HEK293T (cell line): ENCODE measurements around the gene SLC35E4.
"Not testable (repeated sequence)": the region's sequence is repeated elsewhere in the genome, so short reads cannot be mapped to it uniquely, and the experiment has no call there.

Source experiments
- CTCF ChIA-PET: fragments of 350-600 bp; formaldehyde crosslinking; extraction: SDS; loops from one replicate; lab custom pipeline; 2021; ENCODE audit warnings: antibody characterized with exemption, inconsistent platforms; lab: Yijun Ruan, JAX
- POLR2A ChIA-PET: fragments of 350-600 bp; formaldehyde crosslinking; extraction: SDS; loops from one replicate; lab custom pipeline; 2020; ENCODE audit warnings: antibody characterized with exemption, inconsistent platforms; lab: Yijun Ruan, JAX
- DNase-seq: peaks from one replicate; pipeline ENCODE4 v3.0.0; 2012; ENCODE audit warnings: mixed read lengths; ENCODE audit errors: extremely low spot score
- ARNT ChIP-seq: fragments of 450-650 bp; IDR thresholded peaks from 2 replicates; pipeline ENCODE4 v1.6.1; 2017; ENCODE audit warnings: mild to moderate bottlenecking
- BHLHE40 ChIP-seq: fragments of 450-650 bp; IDR thresholded peaks from 2 replicates; pipeline ENCODE4 v1.6.1; 2016; ENCODE audit warnings: mild to moderate bottlenecking, moderate library complexity, borderline replicate concordance
- CTBP1 ChIP-seq: fragments of 450-650 bp; IDR thresholded peaks from 2 replicates; pipeline ENCODE4 v1.6.1; 2016; ENCODE audit warnings: borderline replicate concordance
- ELF4 ChIP-seq: fragments of 450-650 bp; IDR thresholded peaks from 2 replicates; pipeline ENCODE4 v1.6.1; 2017; ENCODE audit warnings: antibody characterized with exemption
- FOXA1 ChIP-seq: fragments of 450-650 bp; IDR thresholded peaks from 2 replicates; pipeline ENCODE4 v1.6.1; 2016; ENCODE audit warnings: mild to moderate bottlenecking
- FOXK2 ChIP-seq: fragments of 450-650 bp; IDR thresholded peaks from 2 replicates; pipeline ENCODE4 v1.6.1; 2016; ENCODE audit warnings: mild to moderate bottlenecking
- FOXM1 ChIP-seq: fragments of 450-650 bp; IDR thresholded peaks from 2 replicates; pipeline ENCODE4 v1.6.1; 2017; ENCODE audit warnings: mild to moderate bottlenecking, borderline replicate concordance
- HDGF ChIP-seq: fragments of 450-650 bp; IDR thresholded peaks from 2 replicates; pipeline ENCODE4 v1.6.1; 2017; ENCODE audit warnings: antibody characterized with exemption, borderline replicate concordance
- L3MBTL2 ChIP-seq: fragments of 450-650 bp; conservative IDR thresholded peaks from 2 replicates; pipeline ENCODE4 v1.6.1; 2016; ENCODE audit warnings: mild to moderate bottlenecking
- LEF1 ChIP-seq: fragments of 450-650 bp; IDR thresholded peaks from 2 replicates; pipeline ENCODE4 v1.6.1; 2017; ENCODE audit warnings: mild to moderate bottlenecking, borderline replicate concordance
- NFRKB ChIP-seq: fragments of 450-650 bp; IDR thresholded peaks from 2 replicates; pipeline ENCODE4 v1.6.1; 2016; ENCODE audit warnings: mild to moderate bottlenecking, moderate library complexity
- SP1 ChIP-seq: fragments of 450-650 bp; IDR thresholded peaks from 2 replicates; pipeline ENCODE4 v1.6.1; 2017
- SUZ12 ChIP-seq: fragments of 450-650 bp; IDR thresholded peaks from 2 replicates; pipeline ENCODE4 v1.6.1; 2016; ENCODE audit warnings: mild to moderate bottlenecking
- TARDBP ChIP-seq: fragments of 450-650 bp; IDR thresholded peaks from 2 replicates; pipeline ENCODE4 v1.6.1; 2016
- ZNF384 ChIP-seq: fragments of 450-650 bp; IDR thresholded peaks from 2 replicates; pipeline ENCODE4 v1.6.1; 2016
- TF ChIP-seq, protein P1 (sequence below): fragments of 450-650 bp; IDR thresholded peaks from 2 replicates; pipeline ENCODE4 v1.6.1; 2016

The SLC35E4 gene

DNA sequence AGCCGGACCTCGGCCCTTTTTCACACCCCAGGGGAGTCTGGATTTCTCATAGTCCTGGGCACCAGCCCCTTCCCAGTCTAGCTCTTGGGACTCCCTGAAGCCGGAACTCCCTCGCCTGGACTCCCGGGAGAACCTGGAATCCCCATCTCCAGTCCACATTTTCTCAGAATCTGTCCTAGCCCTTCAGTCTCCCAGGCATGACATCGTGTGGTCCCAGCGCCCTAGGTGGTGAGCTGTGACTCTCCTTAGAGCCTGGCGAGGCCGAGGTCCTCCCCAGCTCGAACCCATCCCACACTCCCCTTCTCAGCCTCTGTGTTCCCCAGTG is 32.8 kb downstream of the SLC35E4 start:
- CTCF ChIA-PET, result interaction anchor here (1.0 kb wide), 1 partner anchor 11 kb away, joined by 3 read pairs; no protein-coding TSS in a partner anchor
- DNase-seq, result peak; percentile 44
- POLR2A ChIA-PET, result interaction anchor here (0.6 to 1.6 kb wide), 3 partner anchors 11 to 72 kb away, joined by 3 to 4 read pairs (median 3); partner anchors contain the start of gene SLC35E4

DNA sequence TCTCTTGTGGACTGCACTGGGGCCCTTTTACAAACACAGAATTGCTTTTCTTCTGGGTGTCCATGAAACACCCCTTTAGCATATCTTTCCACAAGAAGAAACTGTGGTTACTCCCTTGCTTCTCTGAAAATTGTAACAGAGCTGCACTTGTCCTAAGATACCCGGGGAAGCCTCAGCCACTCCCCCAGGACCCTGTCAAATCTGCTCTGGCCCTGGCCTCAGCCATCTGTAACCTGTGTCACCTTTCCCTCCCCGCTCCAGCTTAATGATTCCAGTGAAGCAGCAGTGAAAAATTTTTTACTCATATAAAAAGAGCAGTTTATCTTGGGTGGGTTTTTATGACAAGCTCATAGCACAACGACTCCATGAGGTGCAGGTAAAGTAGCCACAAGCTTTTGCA is 35.5 kb downstream of the SLC35E4 start:
- ChIA-PET POLR2A (no interaction called here), CTCF (no interaction called here)
- DNase-seq, result no peak
- TF ChIP-seq FOXK2, result no peak
- no peak for TF ChIP-seq L3MBTL2
- no peak for TF ChIP-seq ARNT
- TF ChIP-seq NFRKB, result no peak
- no peak for TF ChIP-seq LEF1
- no peak for TF ChIP-seq ELF4
- TF ChIP-seq HDGF, result no peak
- TF ChIP-seq CTBP1, result no peak
- no peak for TF ChIP-seq TARDBP
- no peak for TF ChIP-seq SP1
- no peak for TF ChIP-seq FOXM1

More for the DNA sequence above, 32.8 kb downstream of the SLC35E4 start:
- TF ChIP-seq L3MBTL2, result no peak
- TF ChIP-seq FOXM1, result no peak
- no peak for TF ChIP-seq BHLHE40
- no peak for TF ChIP-seq FOXA1

DNA sequence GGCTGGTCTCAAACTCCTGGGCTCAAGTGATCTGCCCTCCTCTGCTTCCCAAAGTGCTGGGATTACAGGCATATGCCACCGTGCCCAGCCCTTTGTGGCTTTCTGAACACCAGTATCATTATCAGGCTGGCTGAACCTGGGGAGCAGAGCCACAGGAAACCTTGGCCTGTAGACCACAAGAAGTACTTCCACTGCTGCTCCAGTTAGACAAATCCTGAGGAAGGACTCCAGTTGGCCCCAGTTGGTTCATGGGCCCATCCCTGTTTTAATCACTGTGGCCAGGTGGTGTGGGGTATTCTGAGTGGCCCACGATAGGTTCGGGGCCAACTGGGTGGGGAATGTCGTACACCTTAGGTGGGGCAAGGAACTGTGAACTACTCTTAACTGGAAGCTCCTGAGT is 37.6 kb downstream of the SLC35E4 start:
- ChIA-PET CTCF (no interaction called here), POLR2A (no interaction called here)
- TF ChIP-seq, protein P1, sequence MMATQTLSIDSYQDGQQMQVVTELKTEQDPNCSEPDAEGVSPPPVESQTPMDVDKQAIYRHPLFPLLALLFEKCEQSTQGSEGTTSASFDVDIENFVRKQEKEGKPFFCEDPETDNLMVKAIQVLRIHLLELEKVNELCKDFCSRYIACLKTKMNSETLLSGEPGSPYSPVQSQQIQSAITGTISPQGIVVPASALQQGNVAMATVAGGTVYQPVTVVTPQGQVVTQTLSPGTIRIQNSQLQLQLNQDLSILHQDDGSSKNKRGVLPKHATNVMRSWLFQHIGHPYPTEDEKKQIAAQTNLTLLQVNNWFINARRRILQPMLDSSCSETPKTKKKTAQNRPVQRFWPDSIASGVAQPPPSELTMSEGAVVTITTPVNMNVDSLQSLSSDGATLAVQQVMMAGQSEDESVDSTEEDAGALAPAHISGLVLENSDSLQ, result no peak
- TF ChIP-seq ZNF384 (no peak), BHLHE40 (no peak), FOXK2 (no peak), ELF4 (no peak)
- DNase-seq, result no peak

DNA sequence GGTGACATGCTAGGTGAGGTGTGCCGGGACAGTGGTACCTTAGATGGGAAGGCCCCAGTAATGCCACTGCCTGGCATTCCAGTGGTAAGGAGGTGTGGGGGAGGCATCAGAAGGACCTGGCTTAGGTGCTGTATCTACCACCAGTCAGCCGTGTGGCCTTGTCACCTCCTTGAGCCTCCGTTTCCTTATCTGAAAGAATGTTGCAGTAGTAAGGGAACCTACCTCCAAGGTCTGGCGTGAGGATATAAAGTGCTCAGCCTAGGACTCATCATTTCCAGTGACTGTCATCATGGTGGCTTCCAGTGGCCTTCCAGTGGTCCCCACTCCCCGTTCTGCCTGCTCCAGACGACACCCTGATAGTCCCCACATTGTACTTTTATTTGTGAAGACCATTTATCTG is 38.9 kb downstream of the SLC35E4 start:
- CTCF ChIA-PET, result no interaction called here
- TF ChIP-seq ARNT (no peak), L3MBTL2 (no peak), BHLHE40 (no peak)
- DNase-seq, result no peak
- POLR2A ChIA-PET, result no interaction called here

DNA sequence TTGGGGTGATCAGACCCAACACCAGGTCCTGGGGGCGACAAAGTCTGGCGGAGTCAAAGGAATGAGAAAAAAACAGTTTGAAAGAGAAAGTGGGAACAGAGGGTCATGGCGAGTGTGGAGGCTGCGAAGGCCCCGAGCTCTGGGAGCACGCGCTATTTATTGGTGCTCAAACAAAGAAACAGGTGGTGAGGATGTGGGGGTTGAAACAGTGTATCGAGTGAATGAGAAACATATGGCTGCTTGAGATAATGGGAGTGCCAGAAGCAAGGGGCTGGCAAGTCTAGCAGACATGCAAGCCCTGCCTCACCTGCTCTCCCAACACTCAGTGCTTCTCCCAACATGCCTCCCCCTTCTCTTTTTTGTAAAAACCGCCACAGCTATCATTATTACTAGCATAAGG is 39.9 kb downstream of the SLC35E4 start:
- DNase-seq, result no peak
- ChIA-PET POLR2A (no interaction called here), CTCF (no interaction called here)
- TF ChIP-seq LEF1 (no peak), SUZ12 (no peak), FOXK2 (no peak), ELF4 (no peak), HDGF (no peak)

DNA sequence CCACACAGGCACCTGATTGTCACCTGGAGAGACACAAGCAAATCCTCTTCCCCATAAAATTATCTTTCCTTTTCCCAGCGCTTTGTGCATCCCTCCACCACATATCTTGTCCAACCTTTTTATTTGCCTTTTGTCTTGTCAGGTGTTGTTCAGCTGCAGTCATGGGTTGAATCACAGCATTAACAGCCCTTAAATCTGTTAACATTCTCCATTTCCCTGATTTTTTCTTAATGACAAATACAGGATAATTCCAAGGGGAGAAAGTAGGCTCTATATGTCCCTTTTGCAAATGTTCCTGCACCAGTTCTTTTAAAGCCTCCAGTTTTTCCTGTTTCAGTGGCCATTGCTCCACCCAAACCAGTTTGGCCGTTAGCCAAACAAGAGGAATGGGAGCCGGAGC is 41.0 kb downstream of the SLC35E4 start:
- DNase-seq, CTCF ChIA-PET, POLR2A ChIA-PET: not testable (repeated sequence)

DNA sequence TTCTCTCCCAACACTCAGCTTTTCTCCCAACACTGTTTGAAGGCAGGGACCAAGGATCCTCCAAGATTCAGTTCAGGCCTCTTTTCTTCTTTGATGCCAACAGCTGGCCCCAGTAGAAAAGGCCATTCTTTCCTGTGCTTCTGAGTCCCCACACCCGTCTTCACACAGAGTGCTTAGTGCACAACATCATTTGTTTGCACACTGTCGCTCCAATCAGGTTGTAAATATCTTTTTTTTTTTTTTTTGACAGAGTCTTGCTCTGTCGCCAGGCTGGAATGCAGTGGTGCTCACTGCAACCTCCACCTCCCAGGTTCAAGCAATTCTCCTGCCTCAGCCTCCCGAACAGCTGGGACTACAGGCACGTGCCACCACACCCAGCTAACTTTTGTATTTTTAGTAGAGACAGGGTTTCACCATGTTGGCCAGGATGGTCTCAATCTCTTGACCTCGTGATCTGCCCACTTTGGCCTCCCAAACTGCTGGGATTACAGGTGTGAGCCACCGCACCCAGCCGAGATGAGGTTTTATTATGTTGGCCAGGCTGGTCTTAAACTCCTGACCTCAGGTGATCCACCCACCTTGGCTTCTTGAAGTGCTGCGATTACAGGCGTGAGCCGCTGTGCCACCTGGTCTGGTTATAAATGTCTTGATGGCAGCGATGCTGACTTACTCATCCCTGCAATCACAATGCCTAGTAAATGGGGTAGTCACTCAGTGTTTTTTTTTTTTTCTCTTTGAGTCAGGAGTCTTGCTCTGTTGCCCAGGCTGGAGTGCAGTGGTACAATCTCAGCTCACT is 44.5 kb downstream of the SLC35E4 start:
- CTCF ChIA-PET, result interaction anchor here (1.2 kb wide), 1 partner anchor 12 kb away, joined by 3 read pairs; the partner anchor contains the start of gene DUSP18
- POLR2A ChIA-PET, result interaction anchor here (1.2 to 1.9 kb wide), 3 partner anchors 12 to 73 kb away, joined by 3 to 4 read pairs (median 4); partner anchors contain the start of genes DUSP18, SLC35E4 and TCN2
- DNase-seq, result not testable (repeated sequence)

DNA sequence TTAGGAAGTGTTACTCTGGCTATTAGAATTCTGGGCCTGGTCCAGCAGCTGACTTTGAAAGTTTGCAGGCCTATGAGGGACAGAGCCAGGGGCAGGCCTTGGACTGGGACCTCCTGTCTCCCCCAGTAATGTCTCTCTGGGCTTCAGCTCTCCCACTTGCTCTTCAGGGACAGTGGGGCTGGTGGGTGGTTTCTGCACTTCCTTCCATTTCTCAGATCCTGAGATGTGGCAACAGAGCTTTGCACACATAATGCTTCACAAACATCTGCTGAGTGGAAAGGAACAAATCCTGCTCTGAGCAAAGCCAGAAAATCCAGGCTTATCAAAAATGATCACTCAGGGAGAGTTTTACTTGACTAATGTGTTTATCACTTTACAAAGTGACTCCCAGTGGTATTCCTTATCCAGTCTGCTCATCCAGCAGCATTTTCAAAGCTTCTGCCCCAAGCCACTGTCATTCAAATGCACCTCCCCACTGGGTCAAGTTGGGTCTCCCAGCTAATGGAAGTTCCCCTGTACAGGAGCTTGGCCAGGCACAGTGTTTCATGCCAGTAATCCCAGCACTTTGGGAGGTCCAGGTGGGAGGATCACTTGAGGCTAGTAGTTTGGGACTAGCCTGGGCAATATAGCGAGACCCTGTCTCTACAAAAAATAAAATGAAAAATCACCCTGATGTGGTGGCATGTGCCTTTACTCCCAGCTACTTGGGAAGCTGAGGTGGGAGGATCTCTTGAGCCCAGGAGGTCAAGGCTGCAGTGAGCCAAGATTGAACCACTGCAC is 45.6 kb downstream of the SLC35E4 start:
- POLR2A ChIA-PET, result interaction anchor here (1.1 to 1.9 kb wide), 2 partner anchors 14 to 46 kb away, joined by 3 to 4 read pairs; partner anchors contain the start of gene SLC35E4
- CTCF ChIA-PET, result interaction anchor here (0.6 kb wide), 1 partner anchor 11 kb away, joined by 3 read pairs; no protein-coding TSS in a partner anchor
- no peak for DNase-seq
- TF ChIP-seq ZNF384, result no peak
- TF ChIP-seq CTBP1, result no peak
